IMR-90 (cell line): Measurements from ENCODE around the gene SMIM29.

Experiments
- CEBPB ChIP-seq: IDR thresholded peaks from 2 replicates; pipeline ENCODE4 v1.6.1; 2012; ENCODE audit warnings: low read depth, low read length, improper control_type of control experiment
- CHD1 ChIP-seq: IDR thresholded peaks from 2 replicates; pipeline ENCODE4 v1.6.1; 2012; ENCODE audit warnings: low read depth, low read length, improper control_type of control experiment
- ELK1 ChIP-seq: fragments of 150-350 bp; IDR thresholded peaks from 2 replicates; pipeline ENCODE4 v1.6.1; 2016; ENCODE audit warnings: low read depth, mild to moderate bottlenecking, low read length, moderate library complexity, borderline replicate concordance
- FOS ChIP-seq: fragments of 150-350 bp; IDR thresholded peaks from 2 replicates; pipeline ENCODE4 v1.6.1; 2016; ENCODE audit warnings: low read depth, low read length
- MAFK ChIP-seq: IDR thresholded peaks from 2 replicates; pipeline ENCODE4 v1.6.1; 2012; ENCODE audit warnings: low read depth, low read length, improper control_type of control experiment
- MAZ ChIP-seq: IDR thresholded peaks from 2 replicates; pipeline ENCODE4 v1.6.1; 2012; ENCODE audit warnings: low read depth, mild to moderate bottlenecking, low read length, improper control_type of control experiment, moderate library complexity, borderline replicate concordance
- POLR2A ChIP-seq: IDR thresholded peaks from 2 replicates; pipeline ENCODE4 v1.6.1; 2012; ENCODE audit warnings: mild to moderate bottlenecking, low read depth, low read length
- RAD21 ChIP-seq: IDR thresholded peaks from 2 replicates; pipeline ENCODE4 v1.6.1; 2012; ENCODE audit warnings: low read length, improper control_type of control experiment
- SMC3 ChIP-seq: fragments of 150-350 bp; IDR thresholded peaks from 2 replicates; pipeline ENCODE4 v1.6.1; 2016; ENCODE audit warnings: low read depth, mild to moderate bottlenecking, antibody characterized with exemption, low read length, moderate library complexity
- TF ChIP-seq, protein P1 (sequence below): conservative IDR thresholded peaks from 2 replicates; pipeline ENCODE4 v1.5.1; 2012; ENCODE audit warnings: mild to moderate bottlenecking, low read depth, low read length, improper control_type of control experiment

DNA sequence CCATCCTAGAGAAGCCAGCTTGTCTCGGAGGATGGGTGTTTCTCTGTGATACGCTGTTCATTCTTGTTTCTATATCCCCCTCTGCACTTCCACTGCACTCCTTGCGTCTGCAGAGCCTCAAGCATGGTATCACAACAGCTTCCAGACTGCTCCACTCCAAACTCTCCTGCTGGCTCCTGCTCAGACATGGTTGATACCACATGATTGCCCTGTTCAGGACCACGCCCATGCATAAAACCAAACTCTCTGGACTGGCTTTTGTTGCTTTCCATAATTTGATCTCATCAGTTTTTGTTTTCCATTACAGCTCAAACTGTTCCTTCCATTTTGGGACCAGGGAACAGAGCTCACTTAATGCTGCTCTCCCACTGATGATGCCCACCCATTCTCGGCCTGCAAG is 30.0 kb upstream of the SMIM29 start:
- no peak for TF ChIP-seq MAFK
- no peak for TF ChIP-seq MAZ
- TF ChIP-seq, protein P1, sequence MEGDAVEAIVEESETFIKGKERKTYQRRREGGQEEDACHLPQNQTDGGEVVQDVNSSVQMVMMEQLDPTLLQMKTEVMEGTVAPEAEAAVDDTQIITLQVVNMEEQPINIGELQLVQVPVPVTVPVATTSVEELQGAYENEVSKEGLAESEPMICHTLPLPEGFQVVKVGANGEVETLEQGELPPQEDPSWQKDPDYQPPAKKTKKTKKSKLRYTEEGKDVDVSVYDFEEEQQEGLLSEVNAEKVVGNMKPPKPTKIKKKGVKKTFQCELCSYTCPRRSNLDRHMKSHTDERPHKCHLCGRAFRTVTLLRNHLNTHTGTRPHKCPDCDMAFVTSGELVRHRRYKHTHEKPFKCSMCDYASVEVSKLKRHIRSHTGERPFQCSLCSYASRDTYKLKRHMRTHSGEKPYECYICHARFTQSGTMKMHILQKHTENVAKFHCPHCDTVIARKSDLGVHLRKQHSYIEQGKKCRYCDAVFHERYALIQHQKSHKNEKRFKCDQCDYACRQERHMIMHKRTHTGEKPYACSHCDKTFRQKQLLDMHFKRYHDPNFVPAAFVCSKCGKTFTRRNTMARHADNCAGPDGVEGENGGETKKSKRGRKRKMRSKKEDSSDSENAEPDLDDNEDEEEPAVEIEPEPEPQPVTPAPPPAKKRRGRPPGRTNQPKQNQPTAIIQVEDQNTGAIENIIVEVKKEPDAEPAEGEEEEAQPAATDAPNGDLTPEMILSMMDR = no peak
- no peak for TF ChIP-seq POLR2A
- TF ChIP-seq ELK1 = no peak
- no peak for TF ChIP-seq CEBPB
- TF ChIP-seq RAD21 = no peak
- TF ChIP-seq FOS = no peak
- no peak for TF ChIP-seq CHD1
- no peak for TF ChIP-seq SMC3
